DMS53 (cell line): Measurements from ENCODE around the gene CLK1.
"Not testable (repeated sequence)": the region's sequence is repeated elsewhere in the genome, so short reads cannot be mapped to it uniquely, and the experiment has no call there.

Source experiments
- DNase-seq: peaks from one replicate; lab custom pipeline; 2025; lab: John Stamatoyannopoulos, UW

The CLK1 gene

DNA sequence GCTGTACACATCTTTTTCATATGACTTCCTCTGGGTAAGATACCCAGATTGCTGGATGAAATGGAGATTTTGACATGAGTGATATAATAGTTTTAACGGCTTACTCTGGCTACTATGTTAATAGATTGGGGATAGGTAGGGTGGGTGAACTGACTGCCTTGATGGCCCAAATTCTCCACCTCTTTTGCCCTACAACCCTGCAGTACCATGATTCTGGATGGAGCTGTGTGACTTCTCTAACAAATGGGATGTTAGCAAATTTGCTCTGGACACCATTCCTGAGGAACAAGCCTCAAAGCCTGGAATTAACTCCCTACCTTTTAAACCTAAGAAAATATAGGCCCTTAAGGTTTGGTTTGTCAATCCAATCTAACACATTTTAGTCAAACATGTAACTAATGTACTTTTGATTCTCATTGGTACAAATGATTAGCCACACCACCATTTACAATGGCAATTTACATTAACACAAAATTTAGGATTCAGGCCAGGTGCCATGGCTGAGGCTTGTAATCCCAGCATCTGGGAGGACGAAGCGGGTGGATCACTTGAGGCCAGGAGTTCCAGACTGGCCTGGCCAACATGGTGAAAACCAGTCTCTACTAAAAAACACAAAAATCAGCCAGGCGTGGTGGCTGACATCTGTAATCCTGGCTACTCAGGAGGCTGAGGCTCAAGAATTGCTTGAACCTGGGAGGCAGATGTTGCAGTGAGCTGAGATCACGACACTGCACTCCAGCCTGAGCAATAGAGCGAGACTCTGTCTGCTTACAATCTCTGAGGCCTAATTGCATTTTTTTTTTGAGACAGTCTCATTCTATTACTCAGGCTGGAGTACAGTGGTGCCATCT is 12.8 kb downstream of the CLK1 start:
- no peak for DNase-seq

DNA sequence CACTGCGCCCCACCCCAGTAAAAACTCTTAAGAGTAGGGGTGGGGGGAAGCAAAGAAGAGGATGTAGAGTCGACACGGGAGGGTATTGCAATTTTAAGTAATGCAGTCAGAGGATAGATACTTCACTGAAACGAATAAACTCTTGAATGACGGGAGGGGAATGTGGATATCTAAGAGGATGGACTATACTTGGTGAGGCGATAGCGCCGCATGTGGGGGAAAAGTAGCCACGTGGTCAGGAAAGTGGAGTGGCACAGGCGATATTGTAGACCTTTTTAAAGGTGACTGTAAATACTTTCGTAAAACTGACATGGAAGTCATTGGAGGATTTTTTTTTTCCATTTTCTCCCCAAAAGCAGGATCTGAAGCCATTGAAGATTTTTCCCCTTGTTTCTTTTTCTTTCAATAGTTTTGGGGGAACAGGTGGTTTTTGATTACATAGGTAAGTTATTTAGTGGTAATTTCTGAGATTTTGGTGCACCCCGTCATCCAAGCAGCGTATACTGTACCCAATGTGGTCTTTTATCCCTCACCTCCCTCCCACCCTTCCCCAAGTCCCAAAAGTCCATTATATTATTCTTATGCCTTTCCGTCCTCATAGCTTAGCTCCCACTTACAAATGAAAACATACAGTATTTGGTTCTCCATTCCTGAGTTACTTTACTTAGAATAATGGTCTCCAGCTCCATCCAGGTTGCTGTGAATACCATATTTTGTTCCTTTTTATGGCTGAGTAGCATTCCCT is 13.8 kb downstream of the CLK1 start:
- DNase-seq, result peak; percentile 43

DNA sequence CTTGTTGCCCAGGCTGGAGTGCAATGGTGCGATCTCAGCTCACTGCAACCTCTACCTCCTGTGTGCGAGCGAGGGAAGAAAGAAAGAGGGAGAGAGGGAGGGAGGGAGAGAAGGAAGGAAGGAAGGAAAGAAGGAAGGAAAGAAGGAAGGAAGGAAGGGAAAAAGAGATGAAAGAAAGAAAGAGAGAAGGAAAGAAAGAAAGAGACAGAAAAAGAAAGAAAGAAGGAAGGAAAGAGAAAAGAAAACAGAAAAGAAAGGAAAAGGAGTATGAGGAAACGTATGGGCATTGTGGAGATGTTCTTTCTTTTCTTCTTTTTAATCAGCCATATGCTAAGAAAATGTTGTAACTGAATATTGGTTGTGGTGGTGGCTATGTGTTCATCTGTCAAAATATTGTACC is 16.5 kb downstream of the CLK1 start:
- no peak for DNase-seq

DNA sequence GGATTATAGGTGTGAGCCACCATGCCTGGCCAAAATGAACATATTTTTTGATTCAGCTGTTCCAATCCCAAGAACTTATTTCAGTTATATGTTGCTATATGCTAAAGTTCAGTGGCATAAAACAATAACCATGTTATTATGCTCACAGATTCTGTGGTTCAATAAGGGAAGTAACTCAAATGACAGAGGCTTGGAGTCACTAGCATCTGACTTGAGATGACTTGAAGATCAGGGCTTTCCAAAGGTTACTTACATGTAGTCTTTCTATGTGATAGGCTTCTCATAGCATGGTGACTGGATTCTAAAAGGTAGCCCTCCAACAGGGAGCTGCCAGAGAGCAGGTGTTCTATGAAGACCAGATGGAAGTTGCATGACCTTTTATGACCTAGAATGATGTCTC is 17.2 kb downstream of the CLK1 start:
- no peak for DNase-seq

DNA sequence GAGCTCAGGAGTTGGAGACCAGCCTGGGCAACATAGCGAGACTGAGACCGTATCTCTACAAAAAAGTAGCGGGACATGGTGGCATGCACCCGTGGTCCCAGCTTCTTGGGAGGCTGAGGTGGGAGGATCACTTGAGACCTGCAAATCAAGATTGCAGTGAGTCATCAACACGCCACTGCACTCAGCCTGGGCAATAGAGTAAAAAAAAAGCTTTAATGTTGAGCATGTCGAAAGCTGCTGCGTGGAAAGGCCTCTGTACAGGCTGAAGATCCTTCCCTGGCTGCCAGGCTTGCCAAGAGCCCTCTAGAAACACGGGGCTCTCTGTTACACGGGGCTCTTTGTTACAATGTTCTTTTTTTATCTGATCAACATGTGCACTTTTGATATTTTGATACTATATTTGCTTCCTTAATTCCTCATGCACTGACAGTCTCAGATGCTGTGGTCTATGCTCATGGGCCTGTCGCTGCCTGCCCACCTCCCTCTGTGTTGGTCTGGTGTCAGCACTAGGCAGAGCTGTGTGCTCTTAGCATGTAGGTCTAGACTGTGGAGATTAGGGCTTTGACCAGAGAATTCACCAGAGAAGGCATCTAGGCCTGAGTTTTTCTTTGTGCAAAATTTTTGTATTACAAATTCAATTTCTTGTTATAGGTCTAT is 18.7 kb downstream of the CLK1 start:
- DNase-seq, result peak; percentile 17

DNA sequence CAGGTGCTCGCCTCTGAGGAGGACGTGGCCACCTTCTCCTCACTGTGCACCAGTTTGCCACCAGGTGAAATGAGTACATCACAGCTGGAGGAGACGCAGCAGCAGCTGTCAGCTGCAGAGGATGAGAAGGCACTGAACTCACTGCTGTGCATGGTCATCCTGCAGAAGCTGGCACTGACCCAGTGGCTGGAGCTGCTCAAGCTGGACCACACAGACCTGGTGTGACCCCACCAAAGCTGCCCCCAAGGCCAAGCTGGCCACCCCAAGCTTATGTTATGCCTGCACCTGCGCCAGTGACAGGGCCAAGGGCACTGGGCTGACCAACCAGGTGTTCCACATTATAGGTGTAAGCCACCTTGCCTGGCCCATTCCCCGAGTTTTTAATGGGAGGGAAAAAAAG is 19.3 kb downstream of the CLK1 start:
- DNase-seq, result no peak

GRCh38 chr2:200843993-200844948 is 20.2 kb downstream of the CLK1 start:
- DNase-seq, result no peak

DNA sequence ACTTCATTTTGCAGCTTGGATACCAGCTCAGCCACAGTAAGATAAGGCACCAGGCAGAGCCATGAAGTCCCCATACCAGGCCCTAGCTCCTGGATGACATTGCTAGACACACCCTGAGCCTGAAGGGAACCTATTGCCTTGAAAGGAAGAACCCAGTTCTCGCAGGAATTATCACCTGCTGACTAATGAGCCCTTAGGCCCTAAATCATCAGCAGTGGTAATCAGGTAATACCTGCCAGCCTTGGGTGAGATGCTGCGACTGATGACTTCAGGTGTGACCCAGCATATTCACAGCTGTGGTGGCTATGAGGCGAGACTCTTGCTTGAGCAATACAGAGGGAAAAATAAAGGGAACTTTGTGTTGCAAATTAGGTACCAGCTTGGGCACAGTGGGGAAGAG is 24.9 kb downstream of the CLK1 start:
- no peak for DNase-seq

GRCh38 chr2:200834701-200835100 is 29.8 kb downstream of the CLK1 start:
- DNase-seq, result no peak

GRCh38 chr2:200829258-200829655 is 35.2 kb downstream of the CLK1 start:
- no peak for DNase-seq

GRCh38 chr2:200828572-200829257 is 35.7 kb downstream of the CLK1 start:
- DNase-seq, result no peak

GRCh38 chr2:200828104-200828503 is 36.4 kb downstream of the CLK1 start:
- DNase-seq, result no peak

- no peak for DNase-seq
Observed at GRCh38 chr2:200821686-200822245, 42.7 kb downstream of the CLK1 start.

DNA sequence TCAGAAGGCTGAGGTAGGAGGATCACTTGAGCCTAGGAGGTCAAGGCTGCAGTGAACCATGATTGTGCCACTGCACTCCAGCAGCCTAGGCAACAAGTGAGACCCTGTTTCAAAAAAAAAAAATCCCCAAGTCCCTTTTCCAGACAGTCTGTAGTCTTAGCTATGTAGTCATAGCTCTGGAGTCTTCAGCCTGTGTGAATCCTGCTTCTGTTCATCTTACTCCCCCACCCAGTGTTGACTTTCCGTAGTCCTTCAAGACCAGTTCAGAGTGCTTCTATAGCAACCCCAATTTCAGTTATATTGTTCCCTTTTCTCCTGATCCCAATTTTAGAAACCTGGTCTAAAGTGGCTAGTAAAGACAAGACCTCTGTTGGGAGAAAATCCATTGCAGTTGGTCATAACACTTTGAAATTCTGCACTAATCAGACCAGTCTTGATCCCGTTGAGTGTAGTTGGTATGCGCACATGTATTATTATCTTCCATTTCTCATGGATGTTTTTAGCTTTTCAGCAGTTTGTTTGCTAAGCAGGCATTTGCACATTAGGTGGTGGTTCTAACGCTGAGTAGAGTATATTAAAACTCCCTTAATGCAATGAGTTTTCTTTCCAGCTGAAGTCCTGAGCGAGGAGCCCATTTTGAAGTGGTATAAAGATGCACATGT is 43.8 kb downstream of the CLK1 start:
- DNase-seq, result no peak

GRCh38 chr2:200818732-200819131 is 45.7 kb downstream of the CLK1 start:
- not testable (repeated sequence) for DNase-seq

- DNase-seq, result no peak
Observed at GRCh38 chr2:200814917-200815316, 49.5 kb downstream of the CLK1 start.

- no peak for DNase-seq
Observed at GRCh38 chr2:200814276-200814815, 50.1 kb downstream of the CLK1 start.

DNA sequence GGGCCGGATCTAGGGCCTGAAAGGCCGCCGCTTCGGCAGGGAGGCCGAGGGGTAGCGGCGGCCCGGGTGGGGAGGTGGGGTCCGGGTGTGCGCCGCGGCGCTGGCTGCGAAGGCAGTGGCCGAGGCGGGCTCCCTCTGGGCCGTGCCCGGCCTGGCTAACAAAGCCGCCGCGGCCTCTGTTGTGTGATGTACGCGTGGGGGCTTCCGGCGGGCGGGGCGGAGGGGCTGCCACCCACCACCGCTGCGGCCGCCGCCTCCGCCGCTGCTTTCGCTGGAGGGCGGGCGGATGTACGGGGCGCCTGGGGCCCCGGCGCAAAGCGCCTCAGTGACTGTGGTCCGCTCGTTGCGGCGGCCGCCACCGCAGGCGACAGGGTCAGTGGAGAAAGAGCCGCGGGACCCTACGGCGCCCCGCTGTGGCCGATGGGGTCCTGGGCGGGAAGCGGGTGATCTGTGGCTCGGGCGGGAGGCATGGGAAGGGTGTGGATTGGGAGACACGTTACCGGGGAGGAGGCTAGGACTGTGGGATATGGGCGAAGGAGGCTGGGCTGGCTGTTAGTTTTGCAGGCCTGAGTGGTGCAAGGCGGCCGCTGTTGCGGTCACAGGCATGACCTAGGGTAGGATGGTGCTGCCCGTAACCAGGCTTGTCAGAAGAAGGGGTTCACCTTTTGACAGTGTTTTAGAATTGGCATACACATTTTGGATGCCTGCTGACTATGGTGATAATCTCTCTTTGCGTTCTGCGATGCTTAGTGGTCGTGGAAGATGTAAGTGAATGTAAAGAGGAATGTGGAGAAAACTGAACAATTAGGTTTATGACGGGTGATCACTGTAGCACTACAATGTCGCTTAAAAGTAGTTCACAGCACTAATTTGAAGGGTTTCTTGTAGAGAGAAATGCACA is 52.1 kb downstream of the CLK1 start:
- DNase-seq, result peak; percentile 92
